GM21360 (cell line): ENCODE measurements around the gene EHMT1.

Source experiments
- ATAC-seq: cut with Tn5 transposase; IDR thresholded peaks from one replicate; pipeline ENCODE4 v1.9.1; 2021; ENCODE audit warnings: mild to moderate bottlenecking, moderate library complexity; ENCODE audit not compliant: unreplicated experiment

Gene EHMT1

GRCh38 chr9:137671196-137671538, 52.4 kb downstream of the EHMT1 start:
- ATAC-seq, result no peak

- ATAC-seq, result no peak
Observed at GRCh38 chr9:137671721-137672120, 52.9 kb downstream of the EHMT1 start.

- ATAC-seq, result peak; percentile 59
Observed at GRCh38 chr9:137672907-137673791, 54.3 kb downstream of the EHMT1 start.

GRCh38 chr9:137673886-137674285, 55.1 kb downstream of the EHMT1 start:
- ATAC-seq, result no peak

DNA sequence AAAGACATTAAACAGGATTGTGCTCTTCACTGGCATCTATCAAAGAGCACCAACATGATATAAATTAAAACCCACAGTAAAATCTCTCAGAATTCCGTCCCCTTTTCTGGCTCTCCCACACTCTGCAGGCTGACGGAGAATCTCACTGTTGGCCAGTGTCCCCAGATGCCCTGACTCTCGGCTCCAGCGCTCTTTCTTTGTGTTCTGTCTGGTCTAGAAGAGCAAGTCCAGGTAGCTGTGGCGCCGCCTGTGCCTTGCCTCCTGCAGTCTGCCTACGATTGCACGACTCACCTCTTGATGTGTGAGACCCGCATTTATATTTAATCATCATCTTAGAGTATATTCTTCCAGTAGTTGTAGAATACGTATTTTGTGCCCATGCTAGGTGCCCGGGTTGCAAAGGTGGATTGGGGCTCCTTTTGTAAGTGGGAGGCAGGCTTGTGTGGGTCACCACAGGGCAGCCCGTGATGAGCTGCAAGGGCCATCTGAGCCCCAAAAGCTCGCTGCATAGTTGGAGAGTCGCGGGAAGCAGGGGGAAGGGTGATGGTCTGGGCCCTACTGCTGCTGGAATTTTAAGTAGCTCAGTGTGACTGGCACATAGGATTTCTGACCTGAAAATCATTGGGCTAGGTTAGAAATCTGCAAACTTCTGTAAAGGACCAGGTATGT, 55.6 kb downstream of the EHMT1 start:
- ATAC-seq, result no peak

DNA sequence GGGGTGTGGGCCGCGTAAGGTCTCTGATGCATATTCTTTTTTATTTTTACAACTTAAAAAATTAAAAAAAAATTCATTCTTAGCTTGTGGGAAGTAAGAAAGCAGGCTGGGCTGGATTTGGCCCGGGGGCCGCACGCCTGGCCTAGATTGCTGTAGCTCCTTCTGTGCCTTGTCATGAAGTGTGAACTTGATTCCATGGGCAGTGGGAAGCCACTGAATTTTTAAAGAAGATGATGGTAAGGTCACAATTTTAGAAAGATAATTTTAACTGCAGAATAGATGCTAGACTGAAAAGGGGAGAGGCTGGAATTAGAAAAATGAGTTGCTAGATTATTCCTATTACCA, 56.1 kb downstream of the EHMT1 start:
- no peak for ATAC-seq

GRCh38 chr9:137676998-137677397, 58.2 kb downstream of the EHMT1 start:
- no peak for ATAC-seq

- no peak for ATAC-seq
Observed at GRCh38 chr9:137678202-137678601, 59.4 kb downstream of the EHMT1 start.

- no peak for ATAC-seq
Observed at GRCh38 chr9:137679249-137679648, 60.4 kb downstream of the EHMT1 start.

DNA sequence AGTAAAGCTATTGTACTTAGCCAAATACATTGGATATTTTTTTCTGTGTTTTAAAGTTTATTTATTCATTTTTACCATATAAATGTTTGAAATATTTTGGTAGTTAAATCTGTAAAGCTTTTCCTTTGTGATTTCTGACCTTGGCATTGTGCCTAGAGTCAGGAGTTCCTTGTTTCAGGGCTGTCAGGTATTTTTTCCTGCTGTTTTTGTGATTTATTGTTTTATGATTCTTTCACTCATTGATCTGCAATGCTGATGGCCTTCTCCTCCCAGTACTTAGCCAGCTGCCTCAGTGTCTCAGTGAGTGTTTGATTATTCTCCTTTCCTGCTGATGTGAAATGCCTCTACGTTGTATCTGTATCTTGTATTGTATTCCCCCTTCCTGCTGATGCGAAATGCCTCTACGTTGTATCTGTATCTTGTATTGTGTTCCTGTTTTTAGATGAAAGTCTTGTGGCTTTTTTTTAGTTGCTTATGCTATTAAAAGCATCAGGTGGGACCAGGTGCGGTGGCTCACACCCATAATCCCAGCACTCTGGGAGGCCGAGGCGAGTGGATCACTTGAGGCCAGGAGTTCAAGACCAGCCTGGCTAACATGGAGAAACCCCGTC, 61.0 kb downstream of the EHMT1 start:
- no peak for ATAC-seq

DNA sequence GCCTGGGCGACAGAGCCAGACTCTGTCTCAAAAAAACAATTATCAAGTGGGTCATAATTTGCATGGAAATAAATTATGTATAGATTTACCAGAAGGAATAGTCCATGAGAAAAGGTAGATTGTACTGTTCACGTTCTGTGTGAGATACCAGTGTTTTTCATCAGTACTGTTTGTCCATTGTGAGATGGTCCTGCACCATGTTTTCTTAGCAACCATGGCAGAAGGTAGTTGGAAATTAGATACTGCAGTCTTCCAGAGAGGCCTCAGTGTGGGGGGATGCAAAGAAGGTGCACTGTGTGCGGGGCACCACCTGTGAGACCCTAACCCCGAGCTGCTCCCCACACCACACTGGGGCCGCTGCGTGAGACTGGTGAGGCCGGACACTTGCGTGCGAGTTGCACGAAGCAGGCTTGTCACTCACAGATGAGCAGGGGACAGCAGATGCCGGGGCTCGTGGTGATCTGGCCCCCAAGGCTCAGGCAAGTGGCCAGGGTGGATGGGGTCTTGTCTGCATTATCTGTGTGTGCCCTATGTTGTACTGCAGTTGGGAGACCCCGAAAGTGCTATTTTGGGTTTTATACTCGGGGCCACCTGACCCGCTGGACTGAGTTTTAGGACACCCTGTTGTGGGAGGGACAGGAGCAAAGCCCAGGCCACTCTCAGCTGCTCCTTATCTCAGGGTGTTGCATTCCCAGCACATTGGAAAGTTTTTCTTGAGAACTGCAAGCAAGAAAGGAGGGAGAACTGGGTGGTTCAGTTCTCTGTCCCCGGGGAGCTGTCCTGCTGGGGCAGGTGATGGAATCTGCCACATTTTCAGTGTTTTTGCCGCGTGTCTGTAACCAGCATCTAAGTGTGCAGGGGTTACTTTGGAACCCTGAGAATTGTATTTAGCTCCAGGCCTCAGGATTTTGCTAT, 61.9 kb downstream of the EHMT1 start:
- ATAC-seq, result no peak

DNA sequence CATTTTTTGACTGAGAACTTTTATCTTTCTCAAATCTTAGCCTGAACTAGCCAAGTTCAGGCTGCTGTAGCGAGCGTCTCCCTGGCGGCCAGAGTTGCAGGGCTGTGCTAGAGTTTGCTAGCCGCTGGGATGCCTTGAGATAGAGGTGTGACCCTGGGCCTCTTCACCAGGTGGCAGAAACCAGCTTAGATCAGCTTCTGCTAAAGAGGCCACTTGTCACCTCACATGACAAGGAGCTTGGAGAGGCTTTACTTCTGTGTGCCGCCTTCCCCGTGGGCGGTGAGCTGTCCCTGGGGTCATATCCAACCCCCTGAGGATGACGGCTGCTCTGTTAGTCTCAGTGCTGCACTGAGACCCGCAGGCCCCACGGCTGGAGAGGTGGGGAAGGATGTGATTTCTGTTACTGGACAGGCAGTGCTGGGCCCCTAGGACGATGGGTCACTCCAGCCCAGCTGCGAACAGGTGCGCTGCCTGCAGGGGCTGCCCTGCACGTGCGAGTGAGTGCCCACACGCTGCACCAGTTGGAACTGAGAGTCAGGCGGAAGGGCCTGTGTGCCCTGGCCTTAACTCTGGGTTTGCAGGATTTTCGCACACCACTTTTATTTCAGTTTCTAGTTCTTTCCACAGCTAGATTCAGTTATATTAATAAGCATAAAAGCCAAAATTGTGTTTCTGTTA, 63.8 kb downstream of the EHMT1 start:
- no peak for ATAC-seq

GRCh38 chr9:137683262-137683864, 64.6 kb downstream of the EHMT1 start:
- no peak for ATAC-seq

- ATAC-seq, result no peak
Observed at GRCh38 chr9:137685035-137685740, 66.4 kb downstream of the EHMT1 start.

DNA sequence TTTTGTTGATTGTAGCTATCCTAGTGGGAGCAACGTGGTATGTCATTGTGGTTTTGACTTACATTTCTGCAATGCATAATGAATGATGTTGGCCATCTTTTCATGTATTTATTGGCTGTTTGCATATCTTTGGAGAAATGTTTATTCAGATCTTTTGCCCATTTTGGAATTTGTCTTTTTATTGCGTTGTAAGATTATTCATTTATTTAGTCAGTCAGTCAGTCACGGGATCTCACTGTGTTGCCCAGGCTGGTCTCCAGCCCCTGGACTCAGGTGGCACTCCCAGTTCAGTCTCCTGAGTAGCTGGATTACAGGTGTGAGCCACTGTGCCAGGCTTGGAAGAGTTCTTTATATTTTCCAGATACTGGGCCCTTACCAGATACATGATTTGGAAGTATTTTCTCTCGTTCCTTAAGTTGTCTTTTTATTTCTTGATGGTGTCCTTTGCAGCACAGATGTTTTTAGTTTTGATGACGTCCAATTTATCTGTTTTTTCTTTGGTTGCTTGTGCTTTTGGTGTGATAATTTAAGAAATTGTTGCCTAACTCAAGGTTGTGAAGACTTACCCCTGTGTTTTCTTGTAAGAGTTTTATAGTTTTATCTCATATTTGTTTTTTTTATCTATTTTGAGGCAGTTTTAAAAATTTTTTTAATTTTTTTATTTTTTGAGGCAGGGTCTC, 67.1 kb downstream of the EHMT1 start:
- no peak for ATAC-seq

- ATAC-seq, result no peak
Observed at GRCh38 chr9:137688261-137688660, 69.5 kb downstream of the EHMT1 start.

GRCh38 chr9:137688725-137689124, 69.9 kb downstream of the EHMT1 start:
- ATAC-seq, result no peak

DNA sequence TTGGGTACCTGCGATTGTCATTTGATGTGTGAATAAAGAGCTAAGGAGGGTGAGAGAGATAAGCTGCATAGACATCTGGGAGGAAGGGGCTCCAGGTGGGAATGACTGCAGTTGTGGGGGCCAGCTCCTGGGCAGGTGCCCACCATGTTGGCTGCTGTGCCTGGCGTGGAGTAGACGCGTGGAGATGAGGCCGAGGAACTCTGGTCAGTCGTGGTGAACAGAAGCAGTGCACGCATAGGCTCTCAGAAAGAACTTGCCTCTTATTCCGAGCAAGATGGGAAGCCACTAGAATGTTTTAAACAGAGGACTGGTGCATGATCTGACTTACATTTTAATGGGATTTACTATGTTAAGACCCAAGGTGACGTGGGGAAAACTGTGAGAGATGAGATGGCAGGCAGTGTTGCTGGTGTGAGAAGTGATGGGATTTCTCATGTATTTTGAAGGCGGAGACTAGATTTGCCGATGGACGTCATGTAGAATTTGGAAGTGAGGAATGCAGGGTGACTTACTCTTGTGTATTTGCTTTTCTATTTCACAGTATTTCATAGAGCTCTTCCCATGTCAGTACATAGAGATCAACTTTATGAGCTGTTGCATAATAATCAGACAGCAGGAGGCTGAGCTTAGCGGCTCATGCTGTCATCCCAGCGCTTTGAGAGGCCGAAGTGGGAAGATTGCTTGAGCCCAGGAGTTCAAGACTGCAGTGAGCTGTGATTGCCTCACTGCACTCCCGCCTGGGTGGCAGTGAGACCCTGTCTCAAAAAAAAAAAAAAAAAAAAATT, 71.1 kb downstream of the EHMT1 start:
- ATAC-seq, result no peak
